Right lobe of liver (tissue), 6 donors: Measurements from ENCODE around the gene SPOCK2. TPM values are rescaled to one million over a fixed set of nuclear protein-coding genes. Genes with fewer than 3 reads are reported as not detected.
"Not testable (repeated sequence)": the region's sequence is repeated elsewhere in the genome, so short reads cannot be mapped to it uniquely, and the experiment has no call there.

Experiments used
- ATAC-seq, 4 donors: fragments of 200-7000 bp; cut with Tn5 transposase; one replicate each; pipeline ENCODE4 v1.9.1; 2020; ENCODE audit warnings: mild to moderate bottlenecking in 4 of 4, moderate library complexity in 4 of 4
- DNase-seq, 3 donors: peaks; one replicate each; pipeline ENCODE4 v3.0.0-alpha.2; 2020
- H3K27ac ChIP-seq, 3 donors: fragments of 200-600 bp; one replicate each; pipeline ENCODE4 v1.8.0; 2022
- H3K27me3 ChIP-seq, 2 donors: fragments of 200-600 bp; one replicate each; pipeline ENCODE4 v1.8.0; 2022
- H3K36me3 ChIP-seq, 4 donors: fragments of 200-600 bp; sonication (generic) in 1 of 4; one replicate each; pipeline versions ENCODE4 v1.5.1 to v1.8.0; 2017 to 2022; ENCODE audit warnings: control low read depth in 1 of 4
- H3K4me1 ChIP-seq, 4 donors: fragments of 200-600 bp; sonication (generic) in 1 of 4; one replicate each; pipeline versions ENCODE4 v1.5.1 to v1.8.0; 2017 to 2022; ENCODE audit warnings: control low read depth in 1 of 4
- H3K4me3 ChIP-seq, 3 donors: fragments of 200-600 bp; one replicate each; pipeline ENCODE4 v1.8.0; 2022
- H3K9me3 ChIP-seq, 4 donors: fragments of 200-600 bp; sonication (generic) in 1 of 4; one replicate each; pipeline versions ENCODE4 v1.5.1 to v1.8.0; 2017 to 2022; ENCODE audit warnings: control low read depth in 1 of 4
- CTCF ChIP-seq, 4 donors: fragments of 200-600 bp in 3 of 4; fragments of 450-650 bp in 1 of 4; IDR thresholded peaks; one replicate each; pipeline versions ENCODE4 v1.5.1 to v1.8.0; 2016 to 2022; ENCODE audit warnings: antibody characterized with exemption in 4 of 4, mild to moderate bottlenecking in 2 of 4
- POLR2A ChIP-seq: fragments of 450-650 bp; IDR thresholded peaks from one replicate; pipeline ENCODE4 v1.6.1; 2017; ENCODE audit warnings: antibody characterized with exemption, mild to moderate bottlenecking
- WGBS: methylation state at CpG from one replicate; pipeline ENCODE4 v1.1.6; 2018; ENCODE audit warnings: low coverage, low lambda C conversion rate; ENCODE audit not compliant: insufficient coverage; ENCODE audit errors: missing lambda C conversion rate; 5-methylcytosine and 5-hydroxymethylcytosine counted together
- intact Hi-C, 2 donors: fragments of 100-400 bp; cut with DNase I; formaldehyde crosslinking; loops; one replicate each; pipeline versions ENCODE4 v1.11.2 to v1.14.1; 2022
- long read RNA-seq: library from polyadenylated mRNA; unstranded; transcript quantifications from one replicate; pipeline ENCODE4 v2.0.0, GENCODE V29; 2019
- total RNA-seq, 6 experiments: library from RNA; depleted of rRNA in 2 of 6; stranded (reverse); fragments of >200 nt in 2 of 6; fragmentation: NEBNext Ultra II Directional in 3 of 6; extraction: Animal tissue kit (Norgen Biotek cat#: 25700) in 3 of 6; gene quantifications; one replicate each; pipeline versions ENCODE4 v1.1.0 to v1.2.4, GENCODE V29; 2016 to 2023
- donor health status: DM: no; HTN: yes; CAD: no.
- donor health status: DM: no; HTN: no; CAD: no.
- donor health status: DM: no; HTN: no; CAD: no.
- donor health status: DM: no; HTN: yes; CAD: no.
- donor health status: DM: no; HTN: yes; CAD: no.

The SPOCK2 gene
- 1 to 10 TPM in 4 of 6 experiments, under 1 TPM in 2; 0.72 to 3.0 (median 1.2) TPM for total RNA-seq
- long read RNA-seq, result 0 reads

- DNase-seq (no peak), ATAC-seq (peak in 3 of 4 donors; percentile 17 to 37 (median 30))
- Histone ChIP-seq H3K27ac (peak within 1 kb of the TSS in 1 of 3 donors; percentile 18), H3K9me3 (no peaks in the 10 kb centered on the region), H3K4me3 (peak within 1 kb of the TSS; percentile 6 to 39 (median 25)), H3K4me1 (peaks cover 0 to 15% (median 3%) of the 10 kb centered on the region in 4 donors), H3K27me3 (peaks cover 0 to 14% of the 10 kb centered on the region in 2 donors), H3K36me3 (no peaks in the 10 kb centered on the region)
- TF ChIP-seq CTCF (IDR thresholded peaks at IDR 0.05) (no peak), POLR2A (no peak)
- 10% methylated on average over 21 of the region's 65 CpGs for WGBS
- intact Hi-C loops, result no loop called here
These were observed at the start of gene SPOCK2 for GRCh38 chr10:72087969-72088888. SPOCK2 (minus strand) TSS chr10:72088551; CDS start chr10:72088328, 223 bp downstream.

- H3K27me3 ChIP-seq, result no peaks in the 10 kb centered on the region
- peaks cover 0 to 2% (median 0%) of the 10 kb centered on the region in 4 donors for H3K36me3 ChIP-seq
- H3K9me3 ChIP-seq, result no peaks in the 10 kb centered on the region
- DNase-seq, result no peak
- TF ChIP-seq CTCF (IDR thresholded peaks at IDR 0.05) (no peak), POLR2A (no peak)
- H3K4me1 ChIP-seq, result no peaks in the 10 kb centered on the region
- WGBS, result 93% methylated on average over 7 of the region's 7 CpGs
- H3K4me3 ChIP-seq, result no peak overlapping the region
- no peak for ATAC-seq
- H3K27ac ChIP-seq, result no peak overlapping the region
- intact Hi-C loops, result no loop called here
These were observed 49.2 kb upstream of the SPOCK2 start for GRCh38 chr10:72137583-72137982.

- intact Hi-C loops, result not testable (repeated sequence)
- WGBS, result 100% methylated on average over 1 of the region's 10 CpGs
These were observed 47.9 kb upstream of the SPOCK2 start for GRCh38 chr10:72136225-72136624.

GRCh38 chr10:72134785-72135767 is 46.7 kb upstream of the SPOCK2 start:
- TF ChIP-seq CTCF (IDR thresholded peaks at IDR 0.05) (no peak), POLR2A (no peak)
- no peak overlapping the region for H3K27ac ChIP-seq
- no peak for ATAC-seq
- intact Hi-C loops, result no loop called here
- no peaks in the 10 kb centered on the region for H3K4me1 ChIP-seq
- 64% methylated on average over 10 of the region's 10 CpGs for WGBS
- H3K9me3 ChIP-seq, result no peaks in the 10 kb centered on the region
- H3K4me3 ChIP-seq, result no peak overlapping the region
- H3K36me3 ChIP-seq, result peaks cover 0 to 2% (median 0%) of the 10 kb centered on the region in 4 donors
- H3K27me3 ChIP-seq, result no peaks in the 10 kb centered on the region
- DNase-seq, result no peak

More at GRCh38 chr10:72136225-72136624, 47.9 kb upstream of the SPOCK2 start:
- ATAC-seq, DNase-seq, H3K27ac ChIP-seq, H3K4me1 ChIP-seq, H3K9me3 ChIP-seq, H3K4me3 ChIP-seq, H3K36me3 ChIP-seq, H3K27me3 ChIP-seq: not testable (repeated sequence)
